DND-41 (cell line): ENCODE results near the gene SRGN.

Source experiments
- EZH2 ChIP-seq: IDR thresholded peaks from 3 replicates; pipeline ENCODE4 v1.6.1; 2012; ENCODE audit warnings: borderline replicate concordance, low read depth, mild to moderate bottlenecking, moderate library complexity, low read length, inconsistent platforms; ENCODE audit not compliant: severe bottlenecking
- TF ChIP-seq, protein P1 (sequence below): IDR thresholded peaks from 2 replicates; pipeline ENCODE4 v1.5.1; 2012; ENCODE audit warnings: borderline replicate concordance, low read length, moderate library complexity, mild to moderate bottlenecking; ENCODE audit not compliant: poor library complexity, severe bottlenecking; ENCODE audit errors: extremely low read depth

DNA sequence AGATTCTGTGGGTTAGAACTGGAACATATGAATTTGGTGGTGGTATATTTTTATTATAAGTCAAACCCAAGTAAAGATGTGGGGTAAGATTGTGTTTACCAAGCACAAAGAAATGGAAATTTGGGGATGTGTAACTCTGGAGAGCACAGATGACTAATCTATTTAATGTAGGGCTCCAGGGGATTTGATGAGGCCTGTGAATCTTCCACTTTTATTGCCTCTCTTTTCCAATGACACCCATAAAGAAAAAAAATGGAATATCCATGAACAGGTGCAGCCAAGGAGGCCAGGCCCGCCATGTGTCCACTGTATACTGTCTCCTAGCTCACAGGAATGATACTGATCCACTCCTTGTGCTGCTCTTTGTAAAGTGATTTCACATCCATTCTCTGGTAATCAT lies 2.8 kb downstream of the SRGN start:
- TF ChIP-seq, protein P1, sequence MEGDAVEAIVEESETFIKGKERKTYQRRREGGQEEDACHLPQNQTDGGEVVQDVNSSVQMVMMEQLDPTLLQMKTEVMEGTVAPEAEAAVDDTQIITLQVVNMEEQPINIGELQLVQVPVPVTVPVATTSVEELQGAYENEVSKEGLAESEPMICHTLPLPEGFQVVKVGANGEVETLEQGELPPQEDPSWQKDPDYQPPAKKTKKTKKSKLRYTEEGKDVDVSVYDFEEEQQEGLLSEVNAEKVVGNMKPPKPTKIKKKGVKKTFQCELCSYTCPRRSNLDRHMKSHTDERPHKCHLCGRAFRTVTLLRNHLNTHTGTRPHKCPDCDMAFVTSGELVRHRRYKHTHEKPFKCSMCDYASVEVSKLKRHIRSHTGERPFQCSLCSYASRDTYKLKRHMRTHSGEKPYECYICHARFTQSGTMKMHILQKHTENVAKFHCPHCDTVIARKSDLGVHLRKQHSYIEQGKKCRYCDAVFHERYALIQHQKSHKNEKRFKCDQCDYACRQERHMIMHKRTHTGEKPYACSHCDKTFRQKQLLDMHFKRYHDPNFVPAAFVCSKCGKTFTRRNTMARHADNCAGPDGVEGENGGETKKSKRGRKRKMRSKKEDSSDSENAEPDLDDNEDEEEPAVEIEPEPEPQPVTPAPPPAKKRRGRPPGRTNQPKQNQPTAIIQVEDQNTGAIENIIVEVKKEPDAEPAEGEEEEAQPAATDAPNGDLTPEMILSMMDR: no peak
- TF ChIP-seq EZH2: no peak
